RWPE2 (cell line): ENCODE data around the gene MPHOSPH10.
A peak's percentile ranks its signal among the peaks of the same experiment; 100 is the strongest.

ENCODE experiments used
- ATAC-seq: fragments of 200-7000 bp; cut with Tn5 transposase; 3 replicates; pipeline ENCODE4 v1.9.1; 2021; ENCODE audit warnings: low read depth
- DNase-seq: peaks from one replicate; pipeline ENCODE4 v3.0.0-alpha.2; 2020; ENCODE audit warnings: low spot score
- H3K27ac ChIP-seq: fragments of 450-650 bp; 2 replicates; pipeline ENCODE4 v1.5.1; 2017; ENCODE audit warnings: mild to moderate bottlenecking; ENCODE audit not compliant: poor library complexity, severe bottlenecking
- H3K27me3 ChIP-seq: fragments of 250-450 bp; sonication (Bioruptor Pico); 2 replicates; pipeline ENCODE4 v1.5.1; 2021; ENCODE audit warnings: mild to moderate bottlenecking, moderate library complexity; ENCODE audit not compliant: insufficient read depth, poor library complexity, severe bottlenecking
- H3K36me3 ChIP-seq: fragments of 250-450 bp; sonication (Bioruptor Pico); 2 replicates; pipeline ENCODE4 v1.5.1; 2020; ENCODE audit warnings: low read depth, mild to moderate bottlenecking, moderate library complexity
- H3K4me1 ChIP-seq: fragments of 250-450 bp; sonication (Bioruptor Pico); 2 replicates; pipeline ENCODE4 v1.5.1; 2021; ENCODE audit warnings: mild to moderate bottlenecking, moderate library complexity; ENCODE audit not compliant: insufficient read depth, poor library complexity, severe bottlenecking
- H3K4me3 ChIP-seq: fragments of 250-450 bp; sonication (Bioruptor Pico); 2 replicates; pipeline ENCODE4 v1.5.1; 2021; ENCODE audit warnings: mild to moderate bottlenecking, moderate library complexity; ENCODE audit not compliant: severe bottlenecking
- H3K9me3 ChIP-seq: fragments of 250-450 bp; sonication (Bioruptor Pico); 2 replicates; pipeline ENCODE4 v1.5.1; 2021; ENCODE audit warnings: mild to moderate bottlenecking, moderate library complexity; ENCODE audit not compliant: severe bottlenecking
- TF ChIP-seq, protein P1 (sequence below): fragments of 450-650 bp; IDR thresholded peaks from one replicate; pipeline ENCODE4 v1.5.1; 2017; ENCODE audit warnings: mild to moderate bottlenecking, moderate library complexity; ENCODE audit not compliant: poor library complexity, severe bottlenecking

MPHOSPH10 gene

DNA sequence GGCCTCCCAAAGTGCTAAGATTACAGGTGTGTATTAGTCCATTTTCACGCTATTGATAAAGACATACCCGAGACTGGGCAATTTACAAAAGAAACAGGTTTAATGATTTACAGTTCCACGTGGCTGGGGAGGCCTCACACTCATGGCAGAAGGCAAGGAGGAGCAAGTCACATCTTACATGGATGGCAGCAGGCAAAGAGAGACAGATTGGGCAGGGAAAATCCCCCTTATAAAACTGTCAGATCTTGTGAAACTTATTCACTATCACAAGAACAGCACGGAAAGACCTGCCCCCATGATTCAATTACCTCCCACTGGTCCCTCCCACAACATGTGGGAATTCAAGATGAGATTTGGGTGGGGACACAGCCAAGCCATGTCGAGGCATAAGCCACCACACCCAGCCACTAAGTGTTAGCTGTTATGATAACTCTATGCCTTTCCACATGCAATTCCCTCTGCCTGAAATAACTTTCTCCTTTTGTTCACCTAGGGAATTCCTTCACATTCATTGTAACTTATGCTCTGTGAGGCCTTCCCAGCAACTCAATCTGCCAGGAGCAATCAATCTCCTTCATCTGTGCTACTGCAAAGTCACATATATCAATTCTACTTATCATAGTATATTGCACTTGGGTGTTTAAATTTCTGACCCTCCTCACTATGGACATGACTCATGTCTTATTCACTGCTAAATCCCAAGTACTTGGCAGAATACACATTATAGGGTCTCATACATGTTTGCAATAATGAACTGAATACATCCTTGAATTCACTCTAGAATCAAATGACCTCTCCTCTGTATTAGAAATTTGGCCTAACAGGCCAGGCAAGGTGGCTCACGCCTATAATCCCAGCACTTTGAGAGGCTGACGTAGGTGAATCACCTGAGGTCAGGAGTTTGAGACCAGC, 7.8 kb upstream of the MPHOSPH10 start:
- no peaks in the 10 kb centered on the region for H3K27me3 ChIP-seq
- H3K27ac ChIP-seq: no peak overlapping the region
- H3K36me3 ChIP-seq: peaks cover 16% of the 10 kb centered on the region
- H3K9me3 ChIP-seq: no peaks in the 10 kb centered on the region
- H3K4me1 ChIP-seq: no peaks in the 10 kb centered on the region
- H3K4me3 ChIP-seq: no peak overlapping the region
- TF ChIP-seq, protein P1, sequence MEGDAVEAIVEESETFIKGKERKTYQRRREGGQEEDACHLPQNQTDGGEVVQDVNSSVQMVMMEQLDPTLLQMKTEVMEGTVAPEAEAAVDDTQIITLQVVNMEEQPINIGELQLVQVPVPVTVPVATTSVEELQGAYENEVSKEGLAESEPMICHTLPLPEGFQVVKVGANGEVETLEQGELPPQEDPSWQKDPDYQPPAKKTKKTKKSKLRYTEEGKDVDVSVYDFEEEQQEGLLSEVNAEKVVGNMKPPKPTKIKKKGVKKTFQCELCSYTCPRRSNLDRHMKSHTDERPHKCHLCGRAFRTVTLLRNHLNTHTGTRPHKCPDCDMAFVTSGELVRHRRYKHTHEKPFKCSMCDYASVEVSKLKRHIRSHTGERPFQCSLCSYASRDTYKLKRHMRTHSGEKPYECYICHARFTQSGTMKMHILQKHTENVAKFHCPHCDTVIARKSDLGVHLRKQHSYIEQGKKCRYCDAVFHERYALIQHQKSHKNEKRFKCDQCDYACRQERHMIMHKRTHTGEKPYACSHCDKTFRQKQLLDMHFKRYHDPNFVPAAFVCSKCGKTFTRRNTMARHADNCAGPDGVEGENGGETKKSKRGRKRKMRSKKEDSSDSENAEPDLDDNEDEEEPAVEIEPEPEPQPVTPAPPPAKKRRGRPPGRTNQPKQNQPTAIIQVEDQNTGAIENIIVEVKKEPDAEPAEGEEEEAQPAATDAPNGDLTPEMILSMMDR: no peak
- DNase-seq: no peak
- ATAC-seq: no peak

DNA sequence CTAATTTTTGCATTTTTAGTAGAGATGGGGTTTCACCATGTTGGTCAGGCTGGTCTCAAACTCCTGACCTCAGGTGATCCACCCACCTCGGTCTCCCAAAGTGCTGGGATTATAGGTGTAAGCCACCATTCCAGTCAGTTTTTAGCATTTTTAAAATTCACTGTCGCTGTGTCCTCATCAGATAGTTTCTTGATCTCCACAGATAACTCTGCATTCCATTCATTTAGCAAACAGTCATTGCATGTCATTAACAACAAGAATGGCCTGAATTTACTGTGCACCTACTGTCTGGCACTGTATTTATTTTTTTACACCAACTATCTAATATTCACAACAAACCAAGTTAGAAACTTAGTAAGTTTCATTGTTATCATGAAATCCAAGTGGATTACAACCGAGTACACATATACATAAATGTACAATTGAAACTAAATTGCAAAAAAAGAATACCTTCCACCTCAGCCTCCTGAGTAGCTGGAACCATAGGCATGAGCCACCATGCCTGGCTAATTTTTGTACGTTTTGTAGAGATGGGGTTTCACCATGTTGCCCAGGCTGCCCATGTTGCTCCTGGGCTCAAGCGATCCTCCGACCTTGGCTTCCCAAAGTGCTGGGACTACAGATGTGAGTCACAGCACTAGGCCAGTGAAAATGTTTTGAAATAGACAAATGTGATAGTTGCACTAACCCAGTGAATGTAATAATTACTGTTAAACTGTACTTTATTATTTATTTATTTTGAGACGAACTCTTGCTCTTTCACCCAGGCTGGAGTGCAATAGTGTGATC, 4.7 kb upstream of the MPHOSPH10 start:
- ATAC-seq (no peak), DNase-seq (no peak)
- TF ChIP-seq, protein P1: no peak
- Histone ChIP-seq H3K27me3 (no peaks in the 10 kb centered on the region), H3K27ac (no peak overlapping the region), H3K9me3 (no peaks in the 10 kb centered on the region), H3K36me3 (peaks cover 16% of the 10 kb centered on the region), H3K4me3 (no peak overlapping the region), H3K4me1 (peaks cover 6% of the 10 kb centered on the region)

DNA sequence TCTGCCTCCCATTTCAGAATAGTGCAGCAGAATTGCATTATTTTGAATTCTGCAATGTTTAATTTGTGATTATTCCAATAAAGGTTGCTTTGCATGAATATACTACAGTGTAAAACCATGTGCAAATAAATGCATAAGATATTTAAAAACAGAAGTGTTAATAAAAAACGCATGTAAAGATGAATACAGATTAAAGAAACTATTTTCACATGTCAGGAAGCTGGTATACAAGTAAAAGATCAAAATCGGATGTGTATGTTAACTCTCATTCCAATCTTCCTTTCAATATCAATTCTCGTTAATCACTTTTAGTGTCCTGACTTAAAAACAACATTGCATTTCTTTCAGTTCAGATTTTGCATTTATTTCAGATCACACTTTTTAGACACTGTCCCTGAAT, 3.5 kb upstream of the MPHOSPH10 start:
- H3K4me3 ChIP-seq: no peak overlapping the region
- DNase-seq (no peak), ATAC-seq (no peak)
- H3K4me1 ChIP-seq: peaks cover 6% of the 10 kb centered on the region
- TF ChIP-seq, protein P1: no peak
- H3K36me3 ChIP-seq: peaks cover 16% of the 10 kb centered on the region
- H3K27ac ChIP-seq: no peak overlapping the region
- no peaks in the 10 kb centered on the region for H3K27me3 ChIP-seq
- H3K9me3 ChIP-seq: no peaks in the 10 kb centered on the region

DNA sequence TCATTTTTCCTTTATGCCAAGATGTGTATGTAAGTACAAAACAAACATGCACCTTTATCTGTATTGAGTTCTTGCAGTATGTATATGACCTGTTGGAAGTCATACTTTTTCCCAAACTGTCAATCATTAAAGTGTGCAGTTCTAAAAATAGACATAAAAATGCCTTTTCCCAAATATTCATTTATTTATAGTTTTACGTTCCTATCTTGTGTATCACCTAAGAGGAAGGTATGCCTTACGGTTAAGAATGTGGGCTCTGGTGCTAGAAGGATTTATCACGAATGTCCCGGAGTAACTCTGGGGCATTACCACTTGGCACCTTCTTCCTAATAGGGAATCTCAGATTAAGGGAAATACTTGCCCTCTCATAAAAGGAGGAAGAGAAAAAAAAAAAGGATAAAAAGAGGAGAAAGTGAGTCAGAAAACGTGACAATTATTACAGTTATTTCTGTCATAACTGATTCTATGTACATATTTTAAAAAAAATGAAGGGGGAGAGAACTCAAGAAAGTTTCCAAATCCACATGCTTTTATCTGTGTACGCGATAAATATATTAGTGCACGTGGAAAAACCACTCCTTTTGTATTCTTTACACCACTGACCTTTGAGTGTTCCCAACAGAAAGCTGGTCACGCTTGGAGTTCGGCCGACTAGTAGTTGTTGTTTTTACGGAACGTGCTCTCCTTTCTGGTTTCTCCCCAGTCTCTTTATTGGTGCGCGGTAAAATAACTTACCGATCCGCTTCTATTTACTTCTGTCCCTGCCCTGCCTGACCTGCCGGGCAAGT, 1.1 kb upstream of the MPHOSPH10 start:
- TF ChIP-seq, protein P1: no peak
- peak overlapping the region; percentile 64 for H3K27ac ChIP-seq
- H3K27me3 ChIP-seq: no peaks in the 10 kb centered on the region
- H3K4me1 ChIP-seq: peaks cover 11% of the 10 kb centered on the region
- peak overlapping the region; percentile 90 for H3K4me3 ChIP-seq
- ATAC-seq: no peak
- peaks cover 30% of the 10 kb centered on the region for H3K36me3 ChIP-seq
- DNase-seq: no peak
- no peaks in the 10 kb centered on the region for H3K9me3 ChIP-seq
